HEK293 (cell line): Measurements from ENCODE around the gene SELENOS.

Experiments used
- CTCF ChIA-PET: fragments of 350-600 bp; formaldehyde crosslinking; extraction: SDS; loops from one replicate; lab custom pipeline; 2021; ENCODE audit warnings: antibody characterized with exemption; lab: Yijun Ruan, JAX
- POLR2A ChIA-PET: fragments of 300-600 bp; formaldehyde crosslinking; extraction: SDS; loops from one replicate; lab custom pipeline; 2020; ENCODE audit warnings: antibody characterized with exemption, inconsistent platforms; lab: Yijun Ruan, JAX
- H3K27ac ChIP-seq: fragments of 200-500 bp; sonication (Bioruptor generic); 2 replicates; pipeline ENCODE4 v1.5.1; 2014; ENCODE audit warnings: low read depth, low read length, control low read depth, inconsistent platforms; ENCODE audit errors: extremely low read depth
- H3K36me3 ChIP-seq, 2 experiments: fragments of 200-500 bp in 1 of 2; sonication (Bioruptor generic) in 1 of 2; 1 replicate in 1 of 2; 2 replicates in 1 of 2; pipeline ENCODE4 v1.5.1; 2014 to 2017; ENCODE audit warnings: inconsistent platforms in 2 of 2, low read length in 2 of 2; ENCODE audit not compliant: control insufficient read depth in 2 of 2, insufficient read depth in 1 of 2
- H3K4me1 ChIP-seq: fragments of 200-500 bp; sonication (Bioruptor generic); 2 replicates; pipeline ENCODE4 v1.5.1; 2014; ENCODE audit warnings: mild to moderate bottlenecking, low read length, inconsistent platforms; ENCODE audit not compliant: control insufficient read depth, insufficient read depth
- H3K4me3 ChIP-seq: 2 replicates; pipeline ENCODE4 v1.5.1; 2011; ENCODE audit warnings: low read depth, mild to moderate bottlenecking, control low read depth, low read length, moderate library complexity
- H3K9me3 ChIP-seq: fragments of 200-500 bp; sonication (Bioruptor generic); 2 replicates; pipeline ENCODE4 v1.5.1; 2014; ENCODE audit warnings: low read depth, low read length, inconsistent platforms; ENCODE audit not compliant: control insufficient read depth, insufficient read depth
- EGR2 ChIP-seq: fragments of 450-650 bp; formaldehyde crosslinking; IDR thresholded peaks from 2 replicates; pipeline ENCODE4 v1.5.1; 2016; ENCODE audit warnings: low read depth, missing biosample characterization, missing genetic modification characterization
- FEZF1 ChIP-seq: fragments of 450-650 bp; formaldehyde crosslinking; IDR thresholded peaks from 2 replicates; pipeline ENCODE4 v1.5.1; 2016; ENCODE audit warnings: missing biosample characterization, missing genetic modification characterization
- HOXD13 ChIP-seq: sonication (generic); formaldehyde crosslinking; IDR thresholded peaks from 2 replicates; pipeline ENCODE4 v1.8.0; 2022; ENCODE audit warnings: missing genetic modification reagents, borderline replicate concordance
- PRDM10 ChIP-seq: fragments of 450-650 bp; formaldehyde crosslinking; IDR thresholded peaks from 2 replicates; pipeline ENCODE4 v1.5.1; 2016; ENCODE audit warnings: missing biosample characterization, missing genetic modification characterization
- SP2 ChIP-seq: fragments of 450-650 bp; formaldehyde crosslinking; IDR thresholded peaks from 2 replicates; pipeline ENCODE4 v1.5.1; 2016; ENCODE audit warnings: missing biosample characterization, missing genetic modification characterization
- YY1 ChIP-seq: fragments of 450-650 bp; formaldehyde crosslinking; IDR thresholded peaks from 2 replicates; pipeline ENCODE4 v1.5.1; 2018; ENCODE audit warnings: missing biosample characterization, missing genetic modification characterization
- ZBTB21 ChIP-seq: fragments of 450-650 bp; formaldehyde crosslinking; IDR thresholded peaks from 2 replicates; pipeline ENCODE4 v1.5.1; 2017; ENCODE audit warnings: missing biosample characterization, missing genetic modification characterization
- ZBTB48 ChIP-seq: fragments of 450-650 bp; formaldehyde crosslinking; IDR thresholded peaks from 2 replicates; pipeline ENCODE4 v1.5.1; 2016; ENCODE audit warnings: missing biosample characterization, missing genetic modification characterization
- ZBTB49 ChIP-seq: fragments of 450-650 bp; formaldehyde crosslinking; IDR thresholded peaks from 2 replicates; pipeline ENCODE4 v1.5.1; 2016; ENCODE audit warnings: missing biosample characterization, missing genetic modification characterization, low read depth
- ZNF148 ChIP-seq: fragments of 450-650 bp; formaldehyde crosslinking; IDR thresholded peaks from 2 replicates; pipeline ENCODE4 v1.5.0; 2017; ENCODE audit warnings: missing biosample characterization, missing genetic modification characterization, borderline replicate concordance
- ZNF157 ChIP-seq: fragments of 450-650 bp; formaldehyde crosslinking; IDR thresholded peaks from 2 replicates; pipeline ENCODE4 v1.5.1; 2016; ENCODE audit warnings: missing biosample characterization, missing genetic modification characterization
- ZNF184 ChIP-seq: fragments of 450-650 bp; IDR thresholded peaks from 2 replicates; pipeline ENCODE4 v1.5.1; 2018; ENCODE audit warnings: missing biosample characterization, mild to moderate bottlenecking, missing genetic modification characterization
- ZNF19 ChIP-seq: fragments of 450-650 bp; formaldehyde crosslinking; IDR thresholded peaks from 2 replicates; pipeline ENCODE4; 2016; ENCODE audit warnings: missing biosample characterization, missing genetic modification characterization, low read depth
- ZNF211 ChIP-seq: fragments of 450-650 bp; formaldehyde crosslinking; IDR thresholded peaks from 2 replicates; pipeline ENCODE4 v1.5.1; 2016; ENCODE audit warnings: low read depth, missing biosample characterization, missing genetic modification characterization
- ZNF426 ChIP-seq: fragments of 450-650 bp; formaldehyde crosslinking; IDR thresholded peaks from 2 replicates; pipeline ENCODE4 v1.5.1; 2017; ENCODE audit warnings: missing biosample characterization, missing genetic modification characterization, mild to moderate bottlenecking, inconsistent platforms, moderate library complexity
- ZNF449 ChIP-seq: fragments of 450-650 bp; formaldehyde crosslinking; IDR thresholded peaks from 2 replicates; pipeline ENCODE4 v1.5.1; 2017; ENCODE audit warnings: missing biosample characterization, mild to moderate bottlenecking, missing genetic modification characterization, moderate library complexity
- ZNF600 ChIP-seq: fragments of 450-650 bp; formaldehyde crosslinking; IDR thresholded peaks from 2 replicates; pipeline ENCODE4 v1.5.1; 2016; ENCODE audit warnings: missing biosample characterization, missing genetic modification characterization
- ZNF610 ChIP-seq: fragments of 450-650 bp; formaldehyde crosslinking; IDR thresholded peaks from 2 replicates; pipeline ENCODE4 v1.5.1; 2016; ENCODE audit warnings: missing biosample characterization, missing genetic modification characterization, borderline replicate concordance
- ZNF621 ChIP-seq: fragments of 450-650 bp; formaldehyde crosslinking; IDR thresholded peaks from 2 replicates; pipeline ENCODE4 v1.5.1; 2017; ENCODE audit warnings: missing biosample characterization, missing genetic modification characterization
- ZNF664 ChIP-seq: fragments of 450-650 bp; formaldehyde crosslinking; IDR thresholded peaks from 2 replicates; pipeline ENCODE4 v1.5.1; 2016; ENCODE audit warnings: missing biosample characterization, missing genetic modification characterization
- ZNF701 ChIP-seq: fragments of 450-650 bp; formaldehyde crosslinking; IDR thresholded peaks from 2 replicates; pipeline ENCODE4 v1.5.1; 2016; ENCODE audit warnings: missing biosample characterization, missing genetic modification characterization
- ZNF843 ChIP-seq: fragments of 450-650 bp; formaldehyde crosslinking; IDR thresholded peaks from 2 replicates; pipeline ENCODE4 v1.5.1; 2016; ENCODE audit warnings: missing biosample characterization, missing genetic modification characterization

The SELENOS gene

GRCh38 chr15:101307048-101307896, 30.0 kb upstream of the SELENOS start (continued):
- TF ChIP-seq ZBTB48 (tag by site-specific recombination) (no peak), ZNF157 (no peak), PRDM10 (tag by site-specific recombination) (no peak), ZNF449 (no peak), ZNF701 (tag by site-specific recombination) (no peak), ZNF843 (no peak)

DNA sequence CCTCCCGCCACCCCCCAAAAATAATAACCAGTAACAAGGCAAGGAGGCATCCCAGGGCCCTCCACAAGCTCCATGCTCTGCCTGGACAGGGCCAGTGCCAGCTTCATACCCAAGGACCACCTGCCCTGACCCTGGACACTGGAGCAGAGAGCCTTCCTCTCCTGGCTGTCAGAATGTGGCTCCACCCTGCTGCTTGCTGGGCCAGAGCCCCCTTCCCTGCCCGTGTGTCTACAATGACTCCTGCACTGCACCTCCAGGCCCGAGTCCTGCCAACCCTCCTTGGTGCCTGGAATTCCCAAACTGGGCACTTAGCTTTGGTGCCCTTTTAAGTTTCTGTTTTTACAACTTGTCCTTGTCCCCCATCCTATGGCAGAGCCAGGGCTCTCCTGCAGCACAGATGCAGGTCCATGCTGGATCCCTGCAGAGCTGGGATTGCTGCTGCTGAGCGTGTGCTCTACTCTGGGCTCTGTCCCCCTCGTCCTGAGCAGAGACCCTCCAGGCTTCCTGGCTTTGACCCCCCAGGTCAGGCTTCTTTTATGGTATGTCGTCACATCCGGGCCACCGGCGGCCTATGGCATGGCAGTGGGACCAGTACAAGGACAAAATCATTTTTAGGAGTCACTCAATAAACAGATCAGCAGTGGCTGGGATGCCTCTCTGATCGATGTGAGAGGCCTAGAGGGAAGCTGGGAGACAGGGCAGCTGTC, 29.2 kb upstream of the SELENOS start:
- no peak overlapping the region for H3K27ac ChIP-seq
- no peak overlapping the region for H3K4me3 ChIP-seq
- H3K36me3 ChIP-seq: peaks cover 0 to 9% of the 10 kb centered on the region in 2 experiments; a peak in 2 of 3 replicates
- POLR2A ChIA-PET: interaction anchor here (1.1 kb wide), 2 partner anchors 12 to 13 kb away, joined by 3 to 5 read pairs; partner anchors contain the start of gene SNRPA1
- no peaks in the 10 kb centered on the region for H3K9me3 ChIP-seq
- TF ChIP-seq SP2 (tag by site-specific recombination) (no peak), ZNF664 (no peak), ZNF600 (no peak), ZNF621 (tag by site-specific recombination) (no peak), ZNF610 (tag by site-specific recombination) (no peak), ZNF19 (no peak), ZNF426 (no peak), ZNF148 (tag by site-specific recombination) (no peak), ZBTB21 (tag by site-specific recombination) (no peak), ZNF184 (tag by site-specific recombination) (no peak), YY1 (tag by site-specific recombination) (no peak), ZBTB49 (tag by site-specific recombination) (no peak), EGR2 (no peak), FEZF1 (tag by site-specific recombination) (no peak), ZNF211 (no peak), HOXD13 (CRISPR knock-in tag) (no peak)
- no peaks in the 10 kb centered on the region for H3K4me1 ChIP-seq
- CTCF ChIA-PET: interaction anchor here (0.7 to 0.8 kb wide), 2 partner anchors 336 to 348 kb away, joined by 3 read pairs; no protein-coding TSS in a partner anchor
